T-helper 1 cell treated with Interleukin-12 subunit alpha and Interleukin-12 subunit beta and Interleukin-4 antibody, amounts not matched to agents 30 μg/mL and 1 μg/mL, for 36 hours (primary cell): ENCODE measurements around the gene ARMC8.

ENCODE experiments used
- H3K27ac Mint-ChIP-seq: one replicate; pipeline ENCODE4 v1.8.0; 2021; ENCODE audit warnings: mild to moderate bottlenecking, mixed read lengths
- H3K27me3 Mint-ChIP-seq: one replicate; pipeline ENCODE4 v1.8.0; 2021; ENCODE audit warnings: low read depth, mixed read lengths
- H3K36me3 Mint-ChIP-seq: one replicate; pipeline ENCODE4 v1.8.0; 2021; ENCODE audit warnings: low read depth, mixed read lengths
- H3K4me1 Mint-ChIP-seq: one replicate; pipeline ENCODE4 v1.8.0; 2021; ENCODE audit warnings: low read depth, mixed read lengths
- H3K4me3 Mint-ChIP-seq: one replicate; pipeline ENCODE4 v1.8.0; 2021; ENCODE audit warnings: mild to moderate bottlenecking, moderate library complexity, mixed read lengths
- H3K9me3 Mint-ChIP-seq: one replicate; pipeline ENCODE4 v1.8.0; 2021; ENCODE audit warnings: mixed read lengths

ARMC8 gene

GRCh38 chr3:138213398-138214085, 26.4 kb downstream of the ARMC8 start:
- Mint-ChIP-seq H3K4me1 (peaks cover 3% of the 10 kb centered on the region), H3K4me3 (no peak overlapping the region), H3K27me3 (no peaks in the 10 kb centered on the region), H3K36me3 (peaks cover 12% of the 10 kb centered on the region), H3K27ac (no peak overlapping the region), H3K9me3 (no peaks in the 10 kb centered on the region)

GRCh38 chr3:138219255-138219654, 32.2 kb downstream of the ARMC8 start:
- Mint-ChIP-seq H3K9me3 (no peaks in the 10 kb centered on the region), H3K27me3 (no peaks in the 10 kb centered on the region), H3K27ac (no peak overlapping the region), H3K4me3 (no peak overlapping the region), H3K36me3 (peaks cover 16% of the 10 kb centered on the region), H3K4me1 (peaks cover 20% of the 10 kb centered on the region)

GRCh38 chr3:138220242-138220641, 33.1 kb downstream of the ARMC8 start:
- Mint-ChIP-seq H3K36me3 (peaks cover 22% of the 10 kb centered on the region), H3K9me3 (no peaks in the 10 kb centered on the region), H3K27ac (no peak overlapping the region), H3K4me3 (no peak overlapping the region), H3K4me1 (peaks cover 20% of the 10 kb centered on the region), H3K27me3 (no peaks in the 10 kb centered on the region)

- H3K27ac Mint-ChIP-seq: no peak overlapping the region
- no peaks in the 10 kb centered on the region for H3K9me3 Mint-ChIP-seq
- H3K4me3 Mint-ChIP-seq: no peak overlapping the region
- H3K27me3 Mint-ChIP-seq: no peaks in the 10 kb centered on the region
- peaks cover 27% of the 10 kb centered on the region for H3K36me3 Mint-ChIP-seq
- peaks cover 20% of the 10 kb centered on the region for H3K4me1 Mint-ChIP-seq
Observed at GRCh38 chr3:138220788-138221187, 33.7 kb downstream of the ARMC8 start.

- Mint-ChIP-seq H3K4me3 (no peak overlapping the region), H3K27me3 (no peaks in the 10 kb centered on the region), H3K27ac (peak overlapping the region; percentile 64), H3K4me1 (peaks cover 20% of the 10 kb centered on the region), H3K9me3 (no peaks in the 10 kb centered on the region), H3K36me3 (peaks cover 32% of the 10 kb centered on the region)
Observed at GRCh38 chr3:138222131-138222941, 35.2 kb downstream of the ARMC8 start.

- H3K27ac Mint-ChIP-seq: peak overlapping the region; percentile 64
Observed at GRCh38 chr3:138222942-138223287, 35.8 kb downstream of the ARMC8 start.

GRCh38 chr3:138227650-138228049, 40.5 kb downstream of the ARMC8 start:
- no peak overlapping the region for H3K4me3 Mint-ChIP-seq
- H3K4me1 Mint-ChIP-seq: peaks cover 6% of the 10 kb centered on the region
- no peaks in the 10 kb centered on the region for H3K27me3 Mint-ChIP-seq
- H3K27ac Mint-ChIP-seq: no peak overlapping the region
- H3K9me3 Mint-ChIP-seq: no peaks in the 10 kb centered on the region
- H3K36me3 Mint-ChIP-seq: peaks cover 50% of the 10 kb centered on the region

More at GRCh38 chr3:138222942-138223287, 35.8 kb downstream of the ARMC8 start:
- Mint-ChIP-seq H3K9me3 (no peaks in the 10 kb centered on the region), H3K36me3 (peaks cover 36% of the 10 kb centered on the region), H3K27me3 (no peaks in the 10 kb centered on the region), H3K4me3 (no peak overlapping the region), H3K4me1 (peaks cover 20% of the 10 kb centered on the region)

DNA sequence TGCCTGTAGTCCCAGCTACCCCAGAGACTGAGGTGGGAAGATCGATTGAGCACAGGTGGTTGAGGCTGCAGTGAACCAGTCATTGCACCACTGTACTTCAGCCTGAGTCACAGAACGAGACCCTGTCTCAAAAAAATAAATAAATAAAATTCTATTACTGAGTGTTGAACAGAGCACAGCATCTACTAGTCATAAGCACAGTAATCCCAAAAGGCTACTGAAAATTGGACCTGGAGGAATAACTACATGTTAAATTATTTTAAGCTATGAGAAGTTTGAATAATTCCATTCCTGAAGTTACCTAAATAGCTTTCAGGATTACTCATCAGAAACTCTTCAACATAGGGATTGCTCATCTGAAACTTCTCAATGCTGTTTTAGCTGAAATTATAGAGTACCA, 43.4 kb downstream of the ARMC8 start:
- Mint-ChIP-seq H3K27ac (no peak overlapping the region), H3K27me3 (no peaks in the 10 kb centered on the region), H3K4me3 (no peak overlapping the region), H3K4me1 (peaks cover 8% of the 10 kb centered on the region), H3K9me3 (no peaks in the 10 kb centered on the region), H3K36me3 (peaks cover 34% of the 10 kb centered on the region)

- Mint-ChIP-seq H3K4me1 (peaks cover 8% of the 10 kb centered on the region), H3K27me3 (no peaks in the 10 kb centered on the region), H3K36me3 (peaks cover 32% of the 10 kb centered on the region), H3K4me3 (no peak overlapping the region), H3K9me3 (no peaks in the 10 kb centered on the region), H3K27ac (no peak overlapping the region)
Observed at GRCh38 chr3:138232705-138233364, 45.7 kb downstream of the ARMC8 start.

- Mint-ChIP-seq H3K4me1 (peaks cover 8% of the 10 kb centered on the region), H3K4me3 (no peak overlapping the region), H3K9me3 (no peaks in the 10 kb centered on the region)
Observed at GRCh38 chr3:138234401-138235179, 47.5 kb downstream of the ARMC8 start.

GRCh38 chr3:138238711-138239110, 51.6 kb downstream of the ARMC8 start:
- Mint-ChIP-seq H3K9me3 (no peaks in the 10 kb centered on the region), H3K36me3 (peaks cover 22% of the 10 kb centered on the region), H3K27me3 (no peaks in the 10 kb centered on the region), H3K27ac (no peak overlapping the region), H3K4me3 (no peak overlapping the region), H3K4me1 (peaks cover 7% of the 10 kb centered on the region)

More at GRCh38 chr3:138234401-138235179, 47.5 kb downstream of the ARMC8 start:
- no peaks in the 10 kb centered on the region for H3K27me3 Mint-ChIP-seq
- H3K36me3 Mint-ChIP-seq: peaks cover 26% of the 10 kb centered on the region
- H3K27ac Mint-ChIP-seq: no peak overlapping the region

DNA sequence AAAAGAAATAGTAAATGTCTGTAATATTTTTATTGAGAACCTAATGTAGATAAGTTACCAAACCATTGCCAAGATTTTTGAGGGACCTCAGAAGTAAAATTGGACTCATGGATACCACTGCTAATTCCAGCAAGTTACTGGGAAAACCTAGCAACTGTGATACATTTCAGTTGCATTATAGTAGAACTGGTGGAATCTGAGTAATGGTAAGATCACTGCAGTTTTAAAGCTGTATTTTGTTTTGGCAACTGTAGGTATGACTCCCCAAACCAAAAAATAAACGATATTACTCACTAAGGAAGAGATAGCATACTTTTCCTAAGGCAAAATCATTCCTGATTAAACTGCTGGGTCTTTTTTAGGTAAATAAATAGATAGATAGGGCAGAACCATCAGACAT, 54.0 kb downstream of the ARMC8 start:
- Mint-ChIP-seq H3K4me1 (no peaks in the 10 kb centered on the region), H3K27ac (no peak overlapping the region), H3K36me3 (peaks cover 31% of the 10 kb centered on the region), H3K27me3 (no peaks in the 10 kb centered on the region), H3K4me3 (no peak overlapping the region), H3K9me3 (no peaks in the 10 kb centered on the region)

GRCh38 chr3:138241676-138242075, 54.6 kb downstream of the ARMC8 start:
- Mint-ChIP-seq H3K4me1 (no peaks in the 10 kb centered on the region), H3K36me3 (peaks cover 29% of the 10 kb centered on the region), H3K9me3 (no peaks in the 10 kb centered on the region), H3K4me3 (no peak overlapping the region), H3K27me3 (no peaks in the 10 kb centered on the region), H3K27ac (no peak overlapping the region)

- H3K27me3 Mint-ChIP-seq: no peaks in the 10 kb centered on the region
- H3K27ac Mint-ChIP-seq: no peak overlapping the region
- peaks cover 30% of the 10 kb centered on the region for H3K36me3 Mint-ChIP-seq
- no peaks in the 10 kb centered on the region for H3K9me3 Mint-ChIP-seq
- H3K4me1 Mint-ChIP-seq: no peaks in the 10 kb centered on the region
- no peak overlapping the region for H3K4me3 Mint-ChIP-seq
Observed at GRCh38 chr3:138242466-138242865, 55.4 kb downstream of the ARMC8 start.
